HepG2 (cell line): ENCODE results near the gene TMEM141. TPM values are rescaled to one million over a fixed set of nuclear protein-coding genes. Genes with fewer than 3 reads are reported as not detected.

Source experiments
- CAMTA2 ChIP-seq: sonication (generic); formaldehyde crosslinking; IDR thresholded peaks from 2 replicates; pipeline ENCODE4 v1.4.0; 2020; ENCODE audit warnings: mild to moderate bottlenecking, missing genetic modification reagents, borderline replicate concordance
- ETS1 ChIP-seq: sonication (generic); formaldehyde crosslinking; IDR thresholded peaks from 2 replicates; pipeline ENCODE4 v1.4.0; 2020; ENCODE audit warnings: missing genetic modification reagents
- GATAD1 ChIP-seq: IDR thresholded peaks from 2 replicates; pipeline ENCODE4 v1.6.1; 2016; ENCODE audit warnings: missing genetic modification reagents, missing compliant biosample characterization
- GPN1 ChIP-seq: sonication (generic); formaldehyde crosslinking; IDR thresholded peaks from 2 replicates; pipeline ENCODE4 v1.5.1; 2020; ENCODE audit warnings: missing genetic modification reagents, borderline replicate concordance
- HOXA9 ChIP-seq: sonication (generic); formaldehyde crosslinking; IDR thresholded peaks from 2 replicates; pipeline ENCODE4 v1.8.1; 2022; ENCODE audit warnings: missing genetic modification reagents, mild to moderate bottlenecking, moderate library complexity, borderline replicate concordance
- MED1 ChIP-seq: sonication (generic); formaldehyde crosslinking; IDR thresholded peaks from 2 replicates; pipeline ENCODE4 v1.4.0; 2020; ENCODE audit warnings: missing genetic modification reagents
- NCOA5 ChIP-seq: sonication (generic); formaldehyde crosslinking; IDR thresholded peaks from 2 replicates; pipeline ENCODE4 v1.4.0; 2020; ENCODE audit warnings: missing genetic modification reagents
- PCBP2 ChIP-seq: fragments of 200-400 bp; formaldehyde crosslinking; optimal IDR thresholded peaks from 2 replicates; pipeline ENCODE3; 2018; ENCODE audit warnings: low read length, low read depth; ENCODE audit not compliant: poor library complexity, severe bottlenecking
- PRDM10 ChIP-seq: sonication (generic); formaldehyde crosslinking; IDR thresholded peaks from 2 replicates; pipeline ENCODE4 v1.4.0; 2020; ENCODE audit warnings: low read depth, missing genetic modification reagents
- SAFB2 ChIP-seq: sonication (generic); formaldehyde crosslinking; IDR thresholded peaks from 2 replicates; pipeline ENCODE4 v1.5.1; 2020; ENCODE audit warnings: missing genetic modification reagents, low read depth, mild to moderate bottlenecking, borderline replicate concordance
- SP4 ChIP-seq: sonication (generic); formaldehyde crosslinking; IDR thresholded peaks from 2 replicates; pipeline ENCODE4 v1.8.1; 2023; ENCODE audit warnings: mild to moderate bottlenecking, missing genetic modification reagents
- STAG1 ChIP-seq: sonication (generic); formaldehyde crosslinking; IDR thresholded peaks from 2 replicates; pipeline ENCODE4 v1.4.0; 2020; ENCODE audit warnings: missing genetic modification reagents
- THAP11 ChIP-seq: IDR thresholded peaks from 2 replicates; pipeline ENCODE4 v1.6.1; 2016; ENCODE audit warnings: missing biosample characterization, missing genetic modification reagents
- ZBTB8A ChIP-seq: sonication (generic); formaldehyde crosslinking; IDR thresholded peaks from 2 replicates; pipeline ENCODE4 v1.4.0; 2020; ENCODE audit warnings: mild to moderate bottlenecking, low read depth, missing genetic modification reagents, borderline replicate concordance
- ZNF232 ChIP-seq: sonication (generic); formaldehyde crosslinking; IDR thresholded peaks from 2 replicates; pipeline ENCODE4 v1.4.0; 2020; ENCODE audit warnings: missing genetic modification reagents, borderline replicate concordance
- ZNF275 ChIP-seq: sonication (generic); formaldehyde crosslinking; IDR thresholded peaks from 2 replicates; pipeline ENCODE4 v1.8.0; 2022; ENCODE audit warnings: missing genetic modification reagents, mild to moderate bottlenecking, inconsistent platforms, borderline replicate concordance
- ZNF343 ChIP-seq: sonication (generic); formaldehyde crosslinking; IDR thresholded peaks from 2 replicates; pipeline ENCODE4 v1.4.0; 2020; ENCODE audit warnings: mild to moderate bottlenecking, missing genetic modification reagents
- ZNF841 ChIP-seq: sonication (generic); formaldehyde crosslinking; IDR thresholded peaks from 2 replicates; pipeline ENCODE4 v1.8.1; 2023; ENCODE audit warnings: missing genetic modification reagents, borderline replicate concordance
- polyA plus RNA-seq, 8 experiments: library from polyadenylated mRNA; depleted of rRNA in 3 of 8; stranded (reverse) in 7 of 8; unstranded in 1 of 8; fragments of >200 nt; fragmentation: Illumina TruSeq in 4 of 8; extraction: Trizol in 4 of 8; gene quantifications; 2 replicates each; pipeline versions ENCODE4 v1.2.1 to v1.2.3, GENCODE V29; 2011 to 2016; ENCODE audit warnings: low read depth in 4 of 8, missing spikeins in 1 of 8, mixed read lengths in 1 of 8; ENCODE audit not compliant: insufficient read depth in 1 of 8
- total RNA-seq, 5 experiments: library from RNA; depleted of rRNA; stranded (reverse); fragments of >200 nt; fragmentation: Illumina TruSeq; extraction: Trizol; gene quantifications; 2 replicates each; pipeline ENCODE4 v1.2.3, GENCODE V29; 2016; ENCODE audit warnings: low read depth in 1 of 5

Gene TMEM141
- total and polyA plus RNA-seq, 2 of the 13 experiments (the other 11 are each of a cell fraction or from before 2014, with no cell fraction given) = 81.0 to 202 TPM

- TF ChIP-seq ETS1 = no peak
- TF ChIP-seq NCOA5 = no peak
- TF ChIP-seq GATAD1 (CRISPR knock-in tag) = no peak
- TF ChIP-seq SP4 (CRISPR knock-in tag) = 0 out of 2 replicates have a peak, but pooled peaks have one; percentile 33
- TF ChIP-seq HOXA9 = peak; percentile 56; the same call in 1 of the 2 replicates
- no peak for TF ChIP-seq STAG1 (CRISPR knock-in tag)
- peak; percentile 37; the same call in 1 of the 2 replicates for TF ChIP-seq MED1 (CRISPR knock-in tag)
- TF ChIP-seq ZNF343 = no peak
- 0 out of 2 replicates have a peak, but pooled peaks have one; percentile 36 for TF ChIP-seq CAMTA2
- no peak for TF ChIP-seq GPN1 (CRISPR knock-in tag)
- TF ChIP-seq THAP11 = no peak
- no peak for TF ChIP-seq PRDM10 (CRISPR knock-in tag)
- peak; percentile 63; the same call in 1 of the 2 replicates for TF ChIP-seq ZBTB8A (CRISPR knock-in tag)
- TF ChIP-seq PCBP2 = no peak
- 0 out of 2 replicates have a peak, but pooled peaks have one; percentile 31 for TF ChIP-seq ZNF841 (CRISPR knock-in tag)
- TF ChIP-seq SAFB2 (CRISPR knock-in tag) = no peak; the same call in 1 of the 2 replicates
- TF ChIP-seq ZNF232 = no peak
- TF ChIP-seq ZNF275 (CRISPR knock-in tag) = no peak
These were observed 49.9 kb downstream of the TMEM141 start (continued) for GRCh38 chr9:136840877-136841645.
